ENCODE measurements around the gene FZD10.

GRCh38 chr12:130151846-130152245, 10.4 kb upstream of the FZD10 start:
- TF ChIP-seq POLR2A (IDR thresholded peaks at IDR 0.05; ENCODE audit: low read depth, low read length), result no peak
- TF ChIP-seq POLR2AphosphoS5 (IDR thresholded peaks at IDR 0.05; ENCODE audit: low read depth, low read length), result no peak
- TF ChIP-seq TAF1 (IDR thresholded peaks at IDR 0.05; ENCODE audit: borderline replicate concordance, low read depth, low read length), result no peak
